GM12874 (cell line): ENCODE results near the gene CTNNBL1.

Source experiments
- CTCF ChIP-seq: IDR thresholded peaks from 2 replicates; pipeline ENCODE4 v1.5.1; 2011; ENCODE audit warnings: low read depth, mild to moderate bottlenecking, control low read depth, low read length, moderate library complexity; ENCODE audit not compliant: insufficient read depth

The CTNNBL1 gene

GRCh38 chr20:37890643-37891042 lies 196.8 kb downstream of the CTNNBL1 start:
- no peak for TF ChIP-seq CTCF

- no peak for TF ChIP-seq CTCF
Measured at GRCh38 chr20:37892001-37892400, 198.2 kb downstream of the CTNNBL1 start.

- no peak for TF ChIP-seq CTCF
Measured at GRCh38 chr20:37893566-37894241, 199.9 kb downstream of the CTNNBL1 start.

GRCh38 chr20:37894454-37894853 lies 200.6 kb downstream of the CTNNBL1 start:
- TF ChIP-seq CTCF = no peak

- TF ChIP-seq CTCF = no peak
Measured at GRCh38 chr20:37895166-37895565, 201.3 kb downstream of the CTNNBL1 start.

- 0 out of 2 replicates have a peak, but pooled peaks have one; percentile 23 for TF ChIP-seq CTCF
Measured at GRCh38 chr20:37896932-37897548, 203.2 kb downstream of the CTNNBL1 start.

- no peak for TF ChIP-seq CTCF
Measured at GRCh38 chr20:37898233-37899104, 204.6 kb downstream of the CTNNBL1 start.
